SU-DHL-6 (cell line): Measurements from ENCODE around the gene CCND3.

ENCODE experiments used
- H2AFZ ChIP-seq: fragments of 200-600 bp; sonication (generic); 2 replicates; pipeline ENCODE4 v1.6.1; 2014; ENCODE audit warnings: low read depth, mild to moderate bottlenecking, moderate library complexity, mixed read lengths, antibody characterized with exemption, low read length; ENCODE audit not compliant: severe bottlenecking
- H3F3A ChIP-seq: fragments of 200-600 bp; shearing (Covaris generic); 2 replicates; pipeline ENCODE4 v1.6.0; 2016; ENCODE audit warnings: antibody characterized with exemption, mild to moderate bottlenecking; ENCODE audit not compliant: insufficient read depth
- H3K27ac ChIP-seq: fragments of 200-600 bp; sonication (generic); 2 replicates; pipeline ENCODE4 v1.5.1; 2016; ENCODE audit warnings: low read depth, mild to moderate bottlenecking, low read length, moderate library complexity, mixed read lengths
- H3K27me3 ChIP-seq: fragments of 200-600 bp; sonication (generic), shearing (Covaris generic); 2 replicates; pipeline ENCODE4 v1.6.0; 2014; ENCODE audit warnings: mild to moderate bottlenecking, low read length
- H3K36me3 ChIP-seq: fragments of 200-600 bp; sonication (generic); 2 replicates; pipeline ENCODE4 v1.6.1; 2014; ENCODE audit warnings: mild to moderate bottlenecking, low read length, mixed read lengths
- H3K4me2 ChIP-seq: fragments of 300-600, 200-600 bp; shearing (Covaris generic), sonication (generic); 2 replicates; pipeline ENCODE4 v1.6.0; 2014; ENCODE audit warnings: low read length, low read depth, mild to moderate bottlenecking; ENCODE audit not compliant: poor library complexity, severe bottlenecking
- H3K4me3 ChIP-seq: fragments of 200-600 bp; sonication (generic); 2 replicates; pipeline ENCODE4 v1.5.1; 2014; ENCODE audit warnings: antibody characterized with exemption, low read length, mild to moderate bottlenecking, mixed read lengths; ENCODE audit not compliant: insufficient read depth, poor library complexity, severe bottlenecking
- H3K79me2 ChIP-seq: fragments of 200-600 bp; sonication (generic); 2 replicates; pipeline ENCODE4 v1.6.1; 2014; ENCODE audit warnings: mild to moderate bottlenecking, low read length, moderate library complexity; ENCODE audit not compliant: insufficient read depth
- H3K9ac ChIP-seq: fragments of 200-600 bp; sonication (generic); 2 replicates; pipeline ENCODE4 v1.7.0; 2014; ENCODE audit warnings: mild to moderate bottlenecking, low read length
- H3K9me2 ChIP-seq: fragments of 200-600 bp; sonication (generic); replicated peaks from 2 replicates; pipeline ENCODE4 v1.6.1; 2014; ENCODE audit warnings: low read length; ENCODE audit not compliant: insufficient read depth
- H3K9me3 ChIP-seq: fragments of 200-600 bp; sonication (generic); 2 replicates; pipeline ENCODE4 v1.6.1; 2014; ENCODE audit warnings: low read length, mixed read lengths; ENCODE audit not compliant: insufficient read depth
- H4K20me1 ChIP-seq: fragments of 200-600 bp; sonication (generic); 2 replicates; pipeline ENCODE4 v1.6.1; 2014; ENCODE audit warnings: low read depth, mild to moderate bottlenecking, antibody characterized with exemption, low read length, moderate library complexity, mixed read lengths
- EZH2phosphoT487 ChIP-seq: fragments of 200-600 bp; sonication (generic), shearing (Covaris generic); conservative IDR thresholded peaks from 2 replicates; pipeline ENCODE4 v1.6.1; 2018; ENCODE audit warnings: mild to moderate bottlenecking, antibody characterized with exemption, low read length, moderate library complexity, mixed read lengths
- TF ChIP-seq, protein P1 (sequence below): fragments of 200-600 bp; sonication (generic); IDR thresholded peaks from one replicate; pipeline ENCODE4 v1.5.1; 2017; ENCODE audit warnings: antibody characterized with exemption, mild to moderate bottlenecking, low read length, moderate library complexity; ENCODE audit not compliant: insufficient read depth, poor library complexity, severe bottlenecking

The CCND3 gene

GRCh38 chr6:41931792-41932191 lies 9.8 kb downstream of the CCND3 start:
- Histone ChIP-seq H3K4me2 (no peak overlapping the region), H3K4me3 (no peak overlapping the region), H3K79me2 (peaks cover 17% of the 10 kb centered on the region), H3K27me3 (no peaks in the 10 kb centered on the region), H3K9me3 (no peaks in the 10 kb centered on the region), H2AFZ (no peak overlapping the region), H4K20me1 (no peaks in the 10 kb centered on the region; the same call in 1 of the 2 replicates), H3K36me3 (peaks cover 45% of the 10 kb centered on the region), H3K9me2 (no peaks in the 10 kb centered on the region), H3K27ac (no peak overlapping the region), H3K9ac (no peak overlapping the region), H3F3A (peaks cover 49% of the 10 kb centered on the region)
- TF ChIP-seq, protein P1, sequence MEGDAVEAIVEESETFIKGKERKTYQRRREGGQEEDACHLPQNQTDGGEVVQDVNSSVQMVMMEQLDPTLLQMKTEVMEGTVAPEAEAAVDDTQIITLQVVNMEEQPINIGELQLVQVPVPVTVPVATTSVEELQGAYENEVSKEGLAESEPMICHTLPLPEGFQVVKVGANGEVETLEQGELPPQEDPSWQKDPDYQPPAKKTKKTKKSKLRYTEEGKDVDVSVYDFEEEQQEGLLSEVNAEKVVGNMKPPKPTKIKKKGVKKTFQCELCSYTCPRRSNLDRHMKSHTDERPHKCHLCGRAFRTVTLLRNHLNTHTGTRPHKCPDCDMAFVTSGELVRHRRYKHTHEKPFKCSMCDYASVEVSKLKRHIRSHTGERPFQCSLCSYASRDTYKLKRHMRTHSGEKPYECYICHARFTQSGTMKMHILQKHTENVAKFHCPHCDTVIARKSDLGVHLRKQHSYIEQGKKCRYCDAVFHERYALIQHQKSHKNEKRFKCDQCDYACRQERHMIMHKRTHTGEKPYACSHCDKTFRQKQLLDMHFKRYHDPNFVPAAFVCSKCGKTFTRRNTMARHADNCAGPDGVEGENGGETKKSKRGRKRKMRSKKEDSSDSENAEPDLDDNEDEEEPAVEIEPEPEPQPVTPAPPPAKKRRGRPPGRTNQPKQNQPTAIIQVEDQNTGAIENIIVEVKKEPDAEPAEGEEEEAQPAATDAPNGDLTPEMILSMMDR, result no peak
- TF ChIP-seq EZH2phosphoT487, result no peak

- Histone ChIP-seq H3K9me2 (no peaks in the 10 kb centered on the region), H3K9me3 (no peaks in the 10 kb centered on the region), H3K79me2 (peaks cover 31% of the 10 kb centered on the region), H3K9ac (no peak overlapping the region), H4K20me1 (peaks cover 2% of the 10 kb centered on the region; the same call in 1 of the 2 replicates), H3K4me2 (no peak overlapping the region), H3F3A (peaks cover 36% of the 10 kb centered on the region), H2AFZ (no peak overlapping the region), H3K27me3 (no peaks in the 10 kb centered on the region), H3K36me3 (peaks cover 37% of the 10 kb centered on the region), H3K4me3 (no peak overlapping the region), H3K27ac (no peak overlapping the region)
- TF ChIP-seq EZH2phosphoT487, result no peak
- TF ChIP-seq, protein P1, result no peak
These were observed 11.7 kb downstream of the CCND3 start for GRCh38 chr6:41929924-41930323.

GRCh38 chr6:41927253-41927652 lies 14.4 kb downstream of the CCND3 start:
- Histone ChIP-seq H3K4me3 (no peak overlapping the region), H3K9me2 (no peaks in the 10 kb centered on the region), H3K4me2 (no peak overlapping the region), H2AFZ (no peak overlapping the region), H3K79me2 (peaks cover 57% of the 10 kb centered on the region), H3K27ac (no peak overlapping the region), H3K36me3 (peaks cover 39% of the 10 kb centered on the region), H3K9me3 (no peaks in the 10 kb centered on the region), H3K9ac (no peak overlapping the region), H3K27me3 (no peaks in the 10 kb centered on the region), H3F3A (peaks cover 9% of the 10 kb centered on the region; the same call in 1 of the 2 replicates), H4K20me1 (peaks cover 2% of the 10 kb centered on the region; the same call in 1 of the 2 replicates)
- TF ChIP-seq, protein P1, result no peak
- no peak for TF ChIP-seq EZH2phosphoT487
